ENCODE data around the gene EEA1.

Gene EEA1

GRCh38 chr12:92871116-92871515 is 58.0 kb downstream of the EEA1 start:
- no peak for DNase-seq
- Histone ChIP-seq H3K4me3 (ENCODE audit: low read depth, low read length) (no peak overlapping the region), H3K4me1 (no peaks in the 10 kb centered on the region; the same call in 1 of the 2 replicates), H3K36me3 (no peaks in the 10 kb centered on the region), H3K27me3 (no peaks in the 10 kb centered on the region), H3K9me3 (no peaks in the 10 kb centered on the region)
- TF ChIP-seq, protein P1, sequence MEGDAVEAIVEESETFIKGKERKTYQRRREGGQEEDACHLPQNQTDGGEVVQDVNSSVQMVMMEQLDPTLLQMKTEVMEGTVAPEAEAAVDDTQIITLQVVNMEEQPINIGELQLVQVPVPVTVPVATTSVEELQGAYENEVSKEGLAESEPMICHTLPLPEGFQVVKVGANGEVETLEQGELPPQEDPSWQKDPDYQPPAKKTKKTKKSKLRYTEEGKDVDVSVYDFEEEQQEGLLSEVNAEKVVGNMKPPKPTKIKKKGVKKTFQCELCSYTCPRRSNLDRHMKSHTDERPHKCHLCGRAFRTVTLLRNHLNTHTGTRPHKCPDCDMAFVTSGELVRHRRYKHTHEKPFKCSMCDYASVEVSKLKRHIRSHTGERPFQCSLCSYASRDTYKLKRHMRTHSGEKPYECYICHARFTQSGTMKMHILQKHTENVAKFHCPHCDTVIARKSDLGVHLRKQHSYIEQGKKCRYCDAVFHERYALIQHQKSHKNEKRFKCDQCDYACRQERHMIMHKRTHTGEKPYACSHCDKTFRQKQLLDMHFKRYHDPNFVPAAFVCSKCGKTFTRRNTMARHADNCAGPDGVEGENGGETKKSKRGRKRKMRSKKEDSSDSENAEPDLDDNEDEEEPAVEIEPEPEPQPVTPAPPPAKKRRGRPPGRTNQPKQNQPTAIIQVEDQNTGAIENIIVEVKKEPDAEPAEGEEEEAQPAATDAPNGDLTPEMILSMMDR (IDR thresholded peaks at IDR 0.05; ENCODE audit: low read depth, low read length), result no peak

DNA sequence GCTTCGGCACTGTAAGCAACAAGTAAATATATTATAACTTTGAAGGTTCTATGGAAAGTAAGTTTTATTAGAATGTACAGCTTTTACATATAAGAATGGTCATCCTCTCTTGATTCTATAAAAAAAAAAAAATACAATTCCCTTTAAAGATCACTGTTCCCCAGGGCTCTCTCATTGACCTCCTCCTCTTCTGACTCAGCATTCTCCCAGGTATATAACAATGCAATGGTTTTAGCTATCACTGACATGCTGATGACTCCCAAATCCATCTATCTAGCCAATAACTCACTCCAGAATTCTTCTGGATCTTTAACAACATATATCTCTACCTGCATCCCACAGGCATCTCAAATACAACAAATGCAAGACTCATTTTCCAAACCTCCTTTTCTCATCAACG is 62.7 kb downstream of the EEA1 start:
- Histone ChIP-seq H3K36me3 (peaks cover 8% of the 10 kb centered on the region; the same call in 1 of the 2 replicates), H3K4me3 (ENCODE audit: low read depth, low read length) (no peak overlapping the region), H3K9me3 (no peaks in the 10 kb centered on the region), H3K4me1 (no peaks in the 10 kb centered on the region), H3K27me3 (no peaks in the 10 kb centered on the region)
- TF ChIP-seq, protein P1 (IDR thresholded peaks at IDR 0.05; ENCODE audit: low read depth, low read length), result no peak
- no peak for DNase-seq

- Histone ChIP-seq H3K36me3 (peaks cover 8% of the 10 kb centered on the region; the same call in 1 of the 2 replicates), H3K9me3 (no peaks in the 10 kb centered on the region), H3K4me1 (no peaks in the 10 kb centered on the region), H3K27me3 (no peaks in the 10 kb centered on the region), H3K4me3 (ENCODE audit: low read depth, low read length) (no peak overlapping the region)
- TF ChIP-seq, protein P1 (IDR thresholded peaks at IDR 0.05; ENCODE audit: low read depth, low read length), result no peak
- DNase-seq, result no peak
Measured at GRCh38 chr12:92863251-92863650, 65.8 kb downstream of the EEA1 start.

DNA sequence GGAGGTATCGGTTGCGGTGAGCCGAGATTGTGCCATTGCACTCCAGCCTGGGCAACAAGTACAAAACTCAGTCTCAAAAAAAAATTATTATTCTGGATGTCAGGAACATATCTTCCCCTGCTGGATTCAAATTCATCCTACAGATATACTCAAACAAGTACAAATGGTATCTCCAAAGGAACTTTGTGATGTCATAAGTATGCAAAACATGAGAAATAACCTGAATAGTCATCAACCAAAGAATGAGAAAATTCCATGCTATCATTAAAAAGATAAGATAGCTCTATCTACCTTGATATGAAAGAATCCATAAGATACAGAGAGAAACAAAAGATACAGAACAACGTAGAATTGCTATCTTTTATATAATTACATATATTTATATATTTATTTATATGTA is 67.7 kb downstream of the EEA1 start:
- TF ChIP-seq, protein P1 (IDR thresholded peaks at IDR 0.05; ENCODE audit: low read depth, low read length), result no peak
- H3K9me3 ChIP-seq, result no peaks in the 10 kb centered on the region
- no peak for DNase-seq
- H3K36me3 ChIP-seq, result peaks cover 15% of the 10 kb centered on the region
- no peak overlapping the region for H3K4me3 ChIP-seq (ENCODE audit: low read depth, low read length)
- no peaks in the 10 kb centered on the region for H3K27me3 ChIP-seq
- no peaks in the 10 kb centered on the region for H3K4me1 ChIP-seq

- Histone ChIP-seq H3K9me3 (no peaks in the 10 kb centered on the region), H3K4me3 (ENCODE audit: low read depth, low read length) (no peak overlapping the region), H3K4me1 (no peaks in the 10 kb centered on the region), H3K27me3 (no peaks in the 10 kb centered on the region), H3K36me3 (peaks cover 15% of the 10 kb centered on the region)
- TF ChIP-seq, protein P1 (IDR thresholded peaks at IDR 0.05; ENCODE audit: low read depth, low read length), result no peak
- DNase-seq, result no peak
Measured at GRCh38 chr12:92860521-92860920, 68.6 kb downstream of the EEA1 start.

- TF ChIP-seq, protein P1 (IDR thresholded peaks at IDR 0.05; ENCODE audit: low read depth, low read length), result no peak
Measured at GRCh38 chr12:92859650-92860386, 69.3 kb downstream of the EEA1 start.

More at GRCh38 chr12:92859650-92860386, 69.3 kb downstream of the EEA1 start:
- no peak for DNase-seq
- no peaks in the 10 kb centered on the region for H3K27me3 ChIP-seq
- no peak overlapping the region for H3K4me3 ChIP-seq (ENCODE audit: low read depth, low read length)
- peaks cover 14% of the 10 kb centered on the region for H3K36me3 ChIP-seq
- no peaks in the 10 kb centered on the region for H3K4me1 ChIP-seq
- no peaks in the 10 kb centered on the region for H3K9me3 ChIP-seq
